Inflammatory macrophage treated with lipopolysaccharide for 1 hour (primary cell): ENCODE results near the gene FES.

ENCODE experiments used
- DNase-seq, 2 donors: peaks; one replicate each; pipeline ENCODE4 v3.0.0-alpha.2; 2020 to 2022

The FES gene

GRCh38 chr15:90933301-90933700, 49.0 kb downstream of the FES start:
- no peak for DNase-seq

- peak; percentile 59 to 86 for DNase-seq
Observed at GRCh38 chr15:90934256-90934948, 50.1 kb downstream of the FES start.

- DNase-seq = peak; percentile 69 to 86
Observed at GRCh38 chr15:90934949-90935751, 50.8 kb downstream of the FES start, which contains the start of gene UNC45A. UNC45A (plus strand) TSS chr15:90935285; CDS start chr15:90935325, 40 bp downstream.

- no peak for DNase-seq
Observed at GRCh38 chr15:90936823-90937222, 52.5 kb downstream of the FES start.

- no peak for DNase-seq
Observed at GRCh38 chr15:90938261-90938660, 54.0 kb downstream of the FES start.

GRCh38 chr15:90939756-90940155, 55.5 kb downstream of the FES start:
- no peak for DNase-seq

- DNase-seq = no peak
Observed at GRCh38 chr15:90941038-90941437, 56.7 kb downstream of the FES start.

GRCh38 chr15:90942354-90943120, 58.2 kb downstream of the FES start:
- DNase-seq = no peak

GRCh38 chr15:90945091-90945490, 60.8 kb downstream of the FES start:
- DNase-seq = peak; percentile 43 to 81
